K562 (cell line): Measurements from ENCODE around the gene TAAR8. TPM values are rescaled to one million over a fixed set of nuclear protein-coding genes. Genes with fewer than 3 reads are reported as not detected.

ENCODE experiments used
- ATAC-seq: fragments of 200-7000 bp; cut with Tn5 transposase; 3 replicates; pipeline ENCODE4 v1.9.1; 2020; ENCODE audit warnings: moderate library complexity
- BruUV-seq: library from RNA; stranded (reverse); fragments of 400-500 nt; replicated peaks from 2 replicates; lab custom pipeline; 2021; lab: Mats Ljungman, UMichigan
- CTCF ChIA-PET: fragments of 300-600 bp; formaldehyde crosslinking; extraction: SDS; loops from one replicate; lab custom pipeline; 2021; ENCODE audit warnings: low intra/inter-chr PET ratio; lab: Yijun Ruan, JAX
- POLR2A ChIA-PET: fragments of 300-600, 350-650 bp; sonication (Branson Sonifier 250); formaldehyde crosslinking; extraction: SDS; loops from one replicate; lab custom pipeline; 2021; ENCODE audit warnings: antibody characterized with exemption, inconsistent platforms; lab: Yijun Ruan, JAX
- DNase-seq, 4 experiments: peaks; one replicate each; pipeline versions ENCODE4 v3.0.0 to v3.0.0-alpha.2; 2011 to 2018; ENCODE audit warnings: low spot score in 3 of 4, mixed read lengths in 3 of 4; ENCODE audit errors: extremely low read depth in 1 of 4
- FAIRE-seq: peaks from 2 replicates; lab custom pipeline; 2011; peaks lifted over from hg19 to GRCh38; lab: Jason Lieb, UNC
- H2AFZ ChIP-seq: 2 replicates; pipeline ENCODE4 v1.6.0; 2011; ENCODE audit warnings: low read depth, low read length, control low read depth, inconsistent platforms
- H3K27ac ChIP-seq: fragments of 200-600 bp; 3 replicates; pipeline ENCODE4 v1.8.0; 2011; ENCODE audit warnings: low read depth, mild to moderate bottlenecking, control low read depth, inconsistent platforms, low read length, moderate library complexity, mixed read lengths; ENCODE audit errors: extremely low read depth
- H3K27me3 ChIP-seq, 2 experiments: fragments of 300-600 bp in 1 of 2; 2 replicates in 1 of 2; 3 replicates in 1 of 2; pipeline versions ENCODE4 v1.6.0 to v1.8.0; 2011; ENCODE audit warnings: inconsistent platforms in 2 of 2, low read length in 2 of 2, mild to moderate bottlenecking in 1 of 2, mixed read lengths in 1 of 2, moderate library complexity in 1 of 2; ENCODE audit not compliant: control insufficient read depth in 2 of 2, insufficient read depth in 2 of 2
- H3K36me3 ChIP-seq: fragments of 300-600 bp; 3 replicates; pipeline ENCODE4 v1.8.0; 2011; ENCODE audit warnings: mild to moderate bottlenecking, low read length, inconsistent platforms; ENCODE audit not compliant: control insufficient read depth, insufficient read depth
- H3K4me1 ChIP-seq, 2 experiments: fragments of 200-600 bp in 1 of 2; replicated peaks in 1 of 2; 2 replicates in 1 of 2; 3 replicates in 1 of 2; pipeline versions ENCODE4 v1.5.1 to v1.8.0; 2011; ENCODE audit warnings: inconsistent platforms in 2 of 2, low read length in 2 of 2, mild to moderate bottlenecking in 1 of 2, mixed read lengths in 1 of 2, moderate library complexity in 1 of 2; ENCODE audit not compliant: control insufficient read depth in 2 of 2, insufficient read depth in 2 of 2
- H3K4me2 ChIP-seq: 2 replicates; pipeline ENCODE4 v1.6.1; 2011; ENCODE audit warnings: low read length, control low read depth, inconsistent platforms, mixed read lengths; ENCODE audit not compliant: insufficient read depth
- H3K4me3 ChIP-seq: fragments of 200-600 bp; sonication (generic), shearing (Covaris generic); 2 replicates; pipeline ENCODE4 v1.5.1; 2016; ENCODE audit warnings: control low read depth, inconsistent platforms
- H3K79me2 ChIP-seq: fragments of 200-600 bp; 3 replicates; pipeline ENCODE4 v1.8.0; 2011; ENCODE audit warnings: low read length, inconsistent platforms; ENCODE audit not compliant: control insufficient read depth, insufficient read depth
- H3K9ac ChIP-seq, 2 experiments: 2 replicates each; pipeline versions ENCODE4 v1.6.0 to v1.6.1; 2011; ENCODE audit warnings: low read depth in 2 of 2, low read length in 2 of 2, control low read depth in 1 of 2, inconsistent platforms in 1 of 2, mild to moderate bottlenecking in 1 of 2, mixed read lengths in 1 of 2; ENCODE audit not compliant: insufficient read depth in 1 of 2
- H3K9me1 ChIP-seq: one replicate; pipeline ENCODE4 v1.6.0; 2011; ENCODE audit warnings: inconsistent platforms, mild to moderate bottlenecking, low read length, moderate library complexity; ENCODE audit not compliant: control insufficient read depth, insufficient read depth
- H3K9me3 ChIP-seq: replicated peaks from 2 replicates; pipeline ENCODE4 v1.5.1; 2011; ENCODE audit warnings: low read depth, low read length, inconsistent platforms; ENCODE audit not compliant: control insufficient read depth, insufficient read depth
- H4K20me1 ChIP-seq: replicated peaks from 2 replicates; pipeline ENCODE4 v1.6.1; 2011; ENCODE audit warnings: low read length, inconsistent platforms, mixed read lengths; ENCODE audit not compliant: control insufficient read depth, insufficient read depth
- RBM25 ChIP-seq: fragments of 200-400 bp; formaldehyde crosslinking; IDR thresholded peaks from 2 replicates; pipeline ENCODE4 v1.6.1; 2018; ENCODE audit warnings: low read length, low read depth, moderate library complexity; ENCODE audit not compliant: severe bottlenecking
- SMARCB1 ChIP-seq: IDR thresholded peaks from 2 replicates; pipeline ENCODE4 v1.6.1; 2011; ENCODE audit warnings: improper control_type of control experiment, low read depth; ENCODE audit not compliant: insufficient read length
- ZNF316 ChIP-seq: fragments of 450-650 bp; IDR thresholded peaks from 2 replicates; pipeline ENCODE4 v1.6.1; 2016
- ZNF561 ChIP-seq: fragments of 450-650 bp; formaldehyde crosslinking; conservative IDR thresholded peaks from 2 replicates; pipeline ENCODE4 v1.4.0; 2020; ENCODE audit warnings: mild to moderate bottlenecking, moderate library complexity
- ZNF586 ChIP-seq: fragments of 450-650 bp; formaldehyde crosslinking; conservative IDR thresholded peaks from 2 replicates; pipeline ENCODE4 v1.4.0; 2020; ENCODE audit warnings: mild to moderate bottlenecking, moderate library complexity
- ZZZ3 ChIP-seq: fragments of 450-650 bp; IDR thresholded peaks from 2 replicates; pipeline ENCODE4 v1.6.1; 2016; ENCODE audit warnings: antibody characterized with exemption, mild to moderate bottlenecking, moderate library complexity
- WGBS: fragments of 100-300 bp; shearing (Covaris generic); methylation state at CpG from one replicate; pipeline ENCODE4 v1.1.6; 2016; ENCODE audit warnings: low coverage, mixed read lengths; ENCODE audit not compliant: insufficient coverage; ENCODE audit errors: missing lambda C conversion rate; 5-methylcytosine and 5-hydroxymethylcytosine counted together
- in situ Hi-C: fragments of 300-500 bp; cut with MboI; formaldehyde crosslinking; loops from 4 replicates; pipeline ENCODE4 v1.15.0; 2018; ENCODE audit warnings: inconsistent platforms, mixed read lengths
- intact Hi-C: fragments of 100-400 bp; cut with micrococcal nuclease; formaldehyde crosslinking; loops from 2 replicates; pipeline ENCODE4 v1.14.2; 2022
- polyA plus RNA-seq, 8 experiments: library from polyadenylated mRNA; depleted of rRNA in 4 of 8; stranded (reverse) in 5 of 8; unstranded in 3 of 8; fragments of >200 nt; fragmentation: Nextera tagmentation in 2 of 8; fragmentation: Illumina TruSeq in 1 of 8; extraction: Ambion mirVana in 2 of 8; extraction: Trizol in 1 of 8; gene quantifications; 2 replicates each; pipeline versions ENCODE4 v1.2.1 to v1.2.3, GENCODE V29; 2011 to 2014; ENCODE audit warnings: inconsistent platforms in 1 of 8, missing spikeins in 1 of 8
- total RNA-seq, 7 experiments: library from RNA; depleted of rRNA in 6 of 7; stranded (reverse); fragments of >200 nt in 6 of 7; fragmentation: Illumina TruSeq in 2 of 7; extraction: Trizol in 2 of 7; gene quantifications; 2 replicates each; pipeline versions ENCODE4 v1.2.1 to v1.2.3, GENCODE V29; 2011 to 2021; ENCODE audit warnings: low replicate concordance in 1 of 7
- TF ChIP-seq, protein P1 (sequence below): conservative IDR thresholded peaks from 2 replicates; pipeline ENCODE4 v1.6.1; 2011; ENCODE audit warnings: low read depth, mild to moderate bottlenecking, low read length; ENCODE audit not compliant: control insufficient read depth

Gene TAAR8
- total and polyA plus RNA-seq, 9 of the 15 experiments (the other 6 are each of a cell fraction or from before 2014, with no cell fraction given), result not detected

DNA sequence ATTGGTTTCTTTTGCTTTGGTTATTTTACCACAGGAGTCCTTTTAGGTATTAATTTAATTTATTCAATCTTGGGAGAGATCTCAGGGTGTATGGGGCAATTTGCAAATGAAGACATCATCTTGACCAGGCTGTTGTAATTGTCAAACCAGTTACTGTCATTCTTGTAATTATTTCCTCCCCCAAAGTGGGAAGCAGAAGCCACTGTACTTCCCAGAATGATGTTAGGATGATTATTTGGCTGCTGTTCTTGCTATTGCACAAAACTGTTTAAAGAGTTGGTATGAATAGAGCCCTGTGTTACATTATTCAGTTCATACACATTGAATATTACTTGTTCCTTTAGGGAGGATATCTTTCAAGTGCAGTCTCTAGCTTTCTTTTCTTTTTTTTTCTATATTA lies 19.3 kb downstream of the TAAR8 start (continued):
- TF ChIP-seq ZZZ3 (no peak), ZNF561 (CRISPR knock-in tag) (no peak), RBM25 (no peak), ZNF586 (CRISPR knock-in tag) (no peak), SMARCB1 (no peak)
- TF ChIP-seq, protein P1, sequence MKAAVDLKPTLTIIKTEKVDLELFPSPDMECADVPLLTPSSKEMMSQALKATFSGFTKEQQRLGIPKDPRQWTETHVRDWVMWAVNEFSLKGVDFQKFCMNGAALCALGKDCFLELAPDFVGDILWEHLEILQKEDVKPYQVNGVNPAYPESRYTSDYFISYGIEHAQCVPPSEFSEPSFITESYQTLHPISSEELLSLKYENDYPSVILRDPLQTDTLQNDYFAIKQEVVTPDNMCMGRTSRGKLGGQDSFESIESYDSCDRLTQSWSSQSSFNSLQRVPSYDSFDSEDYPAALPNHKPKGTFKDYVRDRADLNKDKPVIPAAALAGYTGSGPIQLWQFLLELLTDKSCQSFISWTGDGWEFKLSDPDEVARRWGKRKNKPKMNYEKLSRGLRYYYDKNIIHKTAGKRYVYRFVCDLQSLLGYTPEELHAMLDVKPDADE, result no peak

DNA sequence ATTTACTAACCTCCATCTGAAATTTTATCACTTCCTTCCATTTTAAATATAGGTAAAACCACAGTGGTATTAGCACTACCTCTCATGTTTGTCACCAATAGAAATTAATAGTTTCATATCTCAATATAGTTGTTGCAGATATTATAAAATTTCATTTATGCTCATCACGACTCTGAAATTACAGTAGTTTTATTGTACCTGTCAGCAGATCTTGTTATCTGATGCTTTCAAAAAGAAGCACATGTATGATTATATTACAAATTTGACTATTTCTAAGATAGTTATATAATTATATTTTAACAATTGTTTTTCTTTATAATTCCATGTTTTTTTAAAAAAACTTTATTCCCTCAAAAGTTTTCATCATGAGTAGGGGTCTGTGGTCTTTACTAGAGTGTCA lies 32.2 kb downstream of the TAAR8 start:
- H3K4me1 ChIP-seq, result no peaks in the 10 kb centered on the region
- H3K4me3 ChIP-seq, result no peak overlapping the region
- no peak overlapping the region for H3K9ac ChIP-seq
- DNase-seq (no peak), ATAC-seq (no peak), FAIRE-seq (no peak)
- in situ Hi-C loops, result no loop called here
- intact Hi-C loops, result no loop called here
- H3K9me1 ChIP-seq, result no peaks in the 10 kb centered on the region
- TF ChIP-seq ZNF586 (CRISPR knock-in tag) (no peak), ZNF316 (peak; percentile 37)
- no peaks in the 10 kb centered on the region for H3K27me3 ChIP-seq
- ChIA-PET POLR2A (no interaction called here), CTCF (interaction anchor here (0.6 kb wide), 1 partner anchor 272 kb away, joined by 3 read pairs; no protein-coding TSS in a partner anchor)
- no peaks in the 10 kb centered on the region for H3K36me3 ChIP-seq
- no peaks in the 10 kb centered on the region for H3K9me3 ChIP-seq
- 0% methylated on average over 1 of the region's 1 CpG for WGBS
- H3K79me2 ChIP-seq, result no peaks in the 10 kb centered on the region
- H2AFZ ChIP-seq, result no peak overlapping the region
- BruUV-seq, result no TSS peak
- H4K20me1 ChIP-seq, result no peaks in the 10 kb centered on the region
- no peak overlapping the region for H3K4me2 ChIP-seq
- H3K27ac ChIP-seq, result no peak overlapping the region
